ENCODE results near the gene GMPR2. TPM values are rescaled to one million over a fixed set of nuclear protein-coding genes. Genes with fewer than 3 reads are reported as not detected.

Gene GMPR2
- total RNA-seq, 1 donor from 2014 or later, result 66.2 TPM

DNA sequence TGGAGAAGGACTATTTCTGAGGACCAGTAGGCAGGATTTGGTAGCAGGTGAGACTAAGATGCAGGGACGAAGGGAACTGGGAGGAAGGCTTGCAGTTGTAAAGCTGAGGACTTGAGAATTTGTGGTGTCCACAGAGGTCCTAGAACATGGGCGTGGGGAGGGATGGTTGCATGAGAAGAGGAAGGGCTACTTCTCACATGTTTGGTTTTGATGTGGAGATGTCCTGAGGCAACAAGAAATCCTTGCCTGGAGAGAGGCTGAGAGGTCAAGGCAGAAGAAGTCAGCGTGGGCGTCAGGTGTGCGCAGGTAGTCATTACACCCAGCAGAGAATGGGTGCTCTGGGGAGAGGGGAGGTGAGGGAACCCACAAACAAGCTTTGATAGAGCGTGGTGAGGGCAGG is 44.3 kb downstream of the GMPR2 start:
- Mint-ChIP-seq H3K4me1 (peaks cover 8% of the 10 kb centered on the region), H3K36me3 (ENCODE audit: low read depth) (no peaks in the 10 kb centered on the region), H3K27ac (ENCODE audit: unreplicated experiment) (no peak overlapping the region), H3K4me3 (no peak overlapping the region), H3K9me3 (no peaks in the 10 kb centered on the region), H3K27me3 (ENCODE audit: low read depth) (no peaks in the 10 kb centered on the region)
- DNase-seq (ENCODE audit: low read depth, low spot score), result no peak
- TF ChIP-seq, protein P1, sequence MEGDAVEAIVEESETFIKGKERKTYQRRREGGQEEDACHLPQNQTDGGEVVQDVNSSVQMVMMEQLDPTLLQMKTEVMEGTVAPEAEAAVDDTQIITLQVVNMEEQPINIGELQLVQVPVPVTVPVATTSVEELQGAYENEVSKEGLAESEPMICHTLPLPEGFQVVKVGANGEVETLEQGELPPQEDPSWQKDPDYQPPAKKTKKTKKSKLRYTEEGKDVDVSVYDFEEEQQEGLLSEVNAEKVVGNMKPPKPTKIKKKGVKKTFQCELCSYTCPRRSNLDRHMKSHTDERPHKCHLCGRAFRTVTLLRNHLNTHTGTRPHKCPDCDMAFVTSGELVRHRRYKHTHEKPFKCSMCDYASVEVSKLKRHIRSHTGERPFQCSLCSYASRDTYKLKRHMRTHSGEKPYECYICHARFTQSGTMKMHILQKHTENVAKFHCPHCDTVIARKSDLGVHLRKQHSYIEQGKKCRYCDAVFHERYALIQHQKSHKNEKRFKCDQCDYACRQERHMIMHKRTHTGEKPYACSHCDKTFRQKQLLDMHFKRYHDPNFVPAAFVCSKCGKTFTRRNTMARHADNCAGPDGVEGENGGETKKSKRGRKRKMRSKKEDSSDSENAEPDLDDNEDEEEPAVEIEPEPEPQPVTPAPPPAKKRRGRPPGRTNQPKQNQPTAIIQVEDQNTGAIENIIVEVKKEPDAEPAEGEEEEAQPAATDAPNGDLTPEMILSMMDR (conservative IDR thresholded peaks at IDR 0.05), result no peak

DNA sequence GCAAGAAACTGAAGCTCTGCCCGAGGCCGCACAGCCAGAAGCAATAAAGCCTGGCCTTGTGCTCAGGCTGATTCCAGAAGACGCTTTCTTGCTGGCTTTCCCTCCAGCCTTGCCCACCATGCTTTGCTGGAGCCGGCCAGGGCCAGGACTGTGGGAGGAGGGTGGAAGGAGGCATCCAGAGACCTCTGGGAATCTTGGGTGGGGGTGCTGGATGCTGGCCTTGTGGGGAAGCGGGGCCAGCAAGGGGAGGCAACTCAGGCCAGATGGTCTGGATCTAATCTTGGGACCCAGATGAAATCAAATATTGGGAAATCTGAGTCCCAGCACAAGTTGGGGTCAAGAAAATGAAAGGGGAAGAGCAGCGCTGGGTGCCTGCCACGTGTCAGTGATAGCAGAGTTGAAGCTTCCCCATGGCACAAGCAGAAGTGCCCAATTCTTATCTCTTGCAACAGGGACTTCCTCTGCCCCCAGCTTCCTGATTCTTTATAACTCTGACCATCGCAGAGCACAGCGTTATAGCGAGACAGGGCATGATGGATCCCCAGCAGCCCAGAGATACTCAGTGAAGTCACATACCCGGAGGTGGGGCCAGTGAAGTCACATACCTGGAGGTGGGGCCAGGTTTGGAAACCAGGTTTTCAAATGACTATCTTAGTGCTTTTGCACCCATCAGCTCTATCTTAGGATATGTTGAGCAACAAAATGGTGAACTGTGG is 45.0 kb downstream of the GMPR2 start:
- Mint-ChIP-seq H3K9me3 (no peaks in the 10 kb centered on the region), H3K27me3 (ENCODE audit: low read depth) (no peaks in the 10 kb centered on the region), H3K36me3 (ENCODE audit: low read depth) (no peaks in the 10 kb centered on the region), H3K27ac (ENCODE audit: unreplicated experiment) (no peak overlapping the region), H3K4me3 (no peak overlapping the region), H3K4me1 (peaks cover under 1% of the 10 kb centered on the region)
- TF ChIP-seq, protein P1 (conservative IDR thresholded peaks at IDR 0.05), result no peak
- DNase-seq (ENCODE audit: low read depth, low spot score), result no peak

DNA sequence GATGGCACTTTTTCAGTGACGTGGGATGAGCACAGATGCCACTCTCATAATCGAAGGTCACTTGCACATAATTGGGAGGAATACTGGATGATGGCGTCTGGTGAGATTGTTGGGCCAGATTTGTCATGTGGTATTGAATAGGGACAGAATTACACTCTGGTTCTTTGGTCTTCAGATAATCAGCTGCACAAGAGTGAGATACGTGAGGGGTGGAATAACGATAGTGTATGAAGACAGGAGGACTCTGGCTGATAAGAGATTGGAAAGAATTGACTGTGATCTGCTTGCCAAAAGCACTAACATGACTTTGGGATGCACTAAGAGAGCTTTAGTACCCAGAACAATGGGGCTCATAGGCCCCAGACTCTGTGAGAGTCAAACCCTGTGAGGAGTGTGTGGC is 45.7 kb downstream of the GMPR2 start:
- H3K4me3 Mint-ChIP-seq, result no peak overlapping the region
- TF ChIP-seq, protein P1 (conservative IDR thresholded peaks at IDR 0.05), result no peak
- H3K4me1 Mint-ChIP-seq, result no peaks in the 10 kb centered on the region
- DNase-seq (ENCODE audit: low read depth, low spot score), result no peak
- no peaks in the 10 kb centered on the region for H3K9me3 Mint-ChIP-seq
- no peaks in the 10 kb centered on the region for H3K27me3 Mint-ChIP-seq (ENCODE audit: low read depth)
- H3K36me3 Mint-ChIP-seq (ENCODE audit: low read depth), result no peaks in the 10 kb centered on the region
- H3K27ac Mint-ChIP-seq (ENCODE audit: unreplicated experiment), result peak overlapping the region; percentile 10

DNA sequence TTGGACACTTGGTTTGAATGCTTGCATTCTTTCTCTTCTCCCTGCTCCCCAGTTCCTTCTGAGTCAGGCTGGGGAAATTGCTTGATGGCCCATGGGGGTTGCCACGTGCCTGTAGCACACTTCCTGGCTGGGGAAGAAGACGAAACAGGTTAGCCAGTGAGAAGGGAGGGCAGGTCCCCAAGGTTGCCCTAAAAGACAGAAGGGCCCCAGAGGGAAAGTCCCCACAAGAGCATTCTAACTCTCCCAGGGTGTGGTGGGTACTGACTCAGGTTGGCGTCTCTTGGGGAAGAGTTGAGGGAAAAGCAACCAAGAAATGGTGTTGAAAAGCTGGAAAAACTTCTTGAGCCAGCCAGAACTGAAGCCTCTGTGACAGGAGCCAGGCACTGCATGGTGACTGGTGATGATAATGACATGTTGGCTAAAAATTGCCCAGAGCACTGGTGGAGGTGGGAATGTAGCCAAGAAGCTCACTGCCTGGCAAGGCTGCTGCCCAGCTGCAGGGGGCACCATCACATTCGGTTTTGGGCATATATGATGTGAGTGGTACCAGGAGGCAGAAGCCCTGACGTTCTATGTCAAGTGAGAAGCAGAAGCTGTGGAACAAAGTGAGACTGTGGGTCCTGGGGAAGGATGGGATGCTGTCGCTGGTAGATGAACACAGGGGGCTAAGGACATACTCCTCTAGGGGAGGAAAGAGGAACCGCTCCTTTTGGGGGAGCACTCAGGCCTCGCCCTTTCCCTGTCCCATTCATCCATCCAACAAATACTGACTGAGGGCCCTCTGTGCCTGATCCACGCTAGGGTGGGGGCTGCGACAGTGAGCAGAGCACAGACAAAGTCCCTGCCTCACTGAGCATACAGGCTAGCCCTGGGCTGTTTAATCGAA is 46.8 kb downstream of the GMPR2 start:
- no peaks in the 10 kb centered on the region for H3K36me3 Mint-ChIP-seq (ENCODE audit: low read depth)
- no peak overlapping the region for H3K27ac Mint-ChIP-seq (ENCODE audit: unreplicated experiment)
- no peaks in the 10 kb centered on the region for H3K4me1 Mint-ChIP-seq
- TF ChIP-seq, protein P1 (conservative IDR thresholded peaks at IDR 0.05), result no peak
- no peak for DNase-seq (ENCODE audit: low read depth, low spot score)
- no peaks in the 10 kb centered on the region for H3K9me3 Mint-ChIP-seq
- no peak overlapping the region for H3K4me3 Mint-ChIP-seq
- no peaks in the 10 kb centered on the region for H3K27me3 Mint-ChIP-seq (ENCODE audit: low read depth)

DNA sequence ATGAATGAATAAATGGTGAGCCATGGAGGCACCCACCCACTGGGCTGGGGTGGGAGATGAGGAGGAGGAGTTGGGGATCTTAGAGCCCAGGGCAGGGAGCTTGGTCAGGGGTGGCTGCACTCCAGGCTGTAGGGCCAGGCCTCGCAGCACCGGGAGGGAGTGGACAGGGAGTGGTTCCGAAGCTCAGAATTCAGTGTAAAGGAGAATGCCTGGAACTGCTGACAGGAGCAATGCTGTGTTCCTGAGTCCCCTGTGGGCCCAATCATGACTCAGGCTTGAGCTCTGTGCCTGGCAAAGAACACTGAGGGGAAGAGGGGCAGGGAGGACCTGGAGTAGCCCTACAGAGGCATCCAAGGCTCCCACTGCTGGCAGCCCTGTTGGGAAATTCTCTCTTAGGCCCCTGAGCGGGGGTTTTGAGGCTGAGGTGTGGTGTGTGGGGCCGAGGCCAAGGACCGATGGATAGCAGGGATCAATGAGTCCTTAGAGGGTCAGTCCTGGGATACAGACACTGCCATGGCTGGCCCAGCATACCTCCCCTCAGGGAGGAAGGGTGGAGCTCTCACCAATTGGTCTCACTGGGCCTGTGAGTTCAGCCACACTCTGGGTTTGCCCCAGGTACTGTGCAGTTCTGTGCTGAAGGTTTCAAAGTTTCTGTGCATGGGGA is 48.2 kb downstream of the GMPR2 start:
- DNase-seq (ENCODE audit: low read depth, low spot score), result no peak
- TF ChIP-seq, protein P1 (conservative IDR thresholded peaks at IDR 0.05), result no peak
- no peaks in the 10 kb centered on the region for H3K27me3 Mint-ChIP-seq (ENCODE audit: low read depth)
- H3K9me3 Mint-ChIP-seq, result no peaks in the 10 kb centered on the region
- H3K27ac Mint-ChIP-seq (ENCODE audit: unreplicated experiment), result no peak overlapping the region
- no peak overlapping the region for H3K4me3 Mint-ChIP-seq
- no peaks in the 10 kb centered on the region for H3K36me3 Mint-ChIP-seq (ENCODE audit: low read depth)
- no peaks in the 10 kb centered on the region for H3K4me1 Mint-ChIP-seq
